ENCODE results near the gene ZNF593OS.

The ZNF593OS gene

GRCh38 chr1:26182383-26182696 lies 10.7 kb upstream of the ZNF593OS start:
- DNase-seq: no peak

- DNase-seq: no peak
Measured at GRCh38 chr1:26181586-26182382, 10.2 kb upstream of the ZNF593OS start.

- DNase-seq: no peak
Measured at GRCh38 chr1:26180010-26180506, 8.4 kb upstream of the ZNF593OS start.

- DNase-seq: no peak
Measured at GRCh38 chr1:26177182-26177684, 5.6 kb upstream of the ZNF593OS start, which contains the start of gene CNKSR1. Gene CNKSR1 (plus strand): TSS chr1:26177491. CDS start chr1:26177548, 57 bp downstream.

GRCh38 chr1:26175346-26175745 lies 3.7 kb upstream of the ZNF593OS start:
- DNase-seq: no peak

- no peak for DNase-seq
Measured at GRCh38 chr1:26170472-26170821, 1.2 kb downstream of the ZNF593OS start.

GRCh38 chr1:26169669-26170471 lies 1.8 kb downstream of the ZNF593OS start, which contains the start of gene ZNF593:
Gene ZNF593 (plus strand): TSS chr1:26169908. CDS start chr1:26169984, 76 bp downstream.
- peak; percentile 83 to 93 for DNase-seq

GRCh38 chr1:26169198-26169554 lies 2.5 kb downstream of the ZNF593OS start:
- no peak for DNase-seq

GRCh38 chr1:26168410-26169197 lies 3.0 kb downstream of the ZNF593OS start, which contains the start of gene C1orf232:
Gene C1orf232 (minus strand): TSS chr1:26168963. CDS start chr1:26168499, 464 bp downstream.
- DNase-seq: peak; percentile 52 to 62

- DNase-seq: no peak
Measured at GRCh38 chr1:26166719-26167281, 4.8 kb downstream of the ZNF593OS start.

- DNase-seq: no peak
Measured at GRCh38 chr1:26164861-26165842, 6.5 kb downstream of the ZNF593OS start.

- DNase-seq: peak in 1 of 2 experiments; percentile 18
Measured at GRCh38 chr1:26164036-26164860, 7.4 kb downstream of the ZNF593OS start.

- no peak for DNase-seq
Measured at GRCh38 chr1:26163684-26164035, 8.0 kb downstream of the ZNF593OS start.

GRCh38 chr1:26162220-26162709 lies 9.4 kb downstream of the ZNF593OS start:
- DNase-seq: no peak

GRCh38 chr1:26161415-26162219 lies 10.0 kb downstream of the ZNF593OS start:
- DNase-seq: peak; percentile 50 to 62

GRCh38 chr1:26160527-26161414 lies 10.9 kb downstream of the ZNF593OS start:
- no peak for DNase-seq

GRCh38 chr1:26159743-26160039 lies 11.9 kb downstream of the ZNF593OS start:
- DNase-seq: no peak
